Endometrial microvascular endothelial cells (primary cell): ENCODE results near the gene RBM6. TPM values are rescaled to one million over a fixed set of nuclear protein-coding genes. Genes with fewer than 3 reads are reported as not detected.
"Not testable (repeated sequence)": the region's sequence is repeated elsewhere in the genome, so short reads cannot be mapped to it uniquely, and the experiment has no call there.

ENCODE experiments used
- in situ Hi-C: cut with HindIII; loops from 2 replicates; pipeline ENCODE4 v1.10.0; 2017; ENCODE audit warnings: low sequenced_read_pairs, low pct_unique_long_range_greater_than_20kb; ENCODE audit errors: inconsistent ontology term
- total RNA-seq: library from RNA; depleted of rRNA; stranded (reverse); fragments of >200 nt; gene quantifications from one replicate; pipeline ENCODE4 v1.2.3, GENCODE V29; 2015; ENCODE audit errors: inconsistent ontology term

RBM6 gene
- total RNA-seq, 1 donor from 2014 or later, result 24.7 TPM

- in situ Hi-C loops, result no loop called here
Measured at GRCh38 chr3:49967291-49967690, 27.3 kb downstream of the RBM6 start.

- in situ Hi-C loops, result no loop called here
Measured at GRCh38 chr3:49968346-49968745, 28.4 kb downstream of the RBM6 start.

- in situ Hi-C loops, result no loop called here
Measured at GRCh38 chr3:49972656-49973055, 32.7 kb downstream of the RBM6 start.

DNA sequence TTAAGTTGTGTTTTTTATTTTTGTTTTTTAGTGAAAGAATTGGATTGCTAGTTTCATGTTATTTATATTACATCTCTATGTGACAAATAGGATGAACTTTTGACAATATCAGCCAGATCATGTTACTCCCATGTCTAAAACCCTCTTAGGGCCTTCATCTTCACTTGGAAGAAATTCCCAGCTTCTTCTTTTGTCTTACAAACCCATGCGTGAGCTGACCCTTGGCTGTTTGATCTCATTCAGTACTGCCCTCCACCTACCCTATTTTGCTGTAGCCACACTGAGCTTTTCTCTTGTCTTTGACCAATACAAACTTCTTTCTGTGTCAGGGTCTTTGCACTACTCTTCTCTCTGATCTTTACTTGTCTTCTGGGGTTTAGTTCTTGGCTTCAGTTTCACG is 37.0 kb downstream of the RBM6 start:
- in situ Hi-C loops, result no loop called here

DNA sequence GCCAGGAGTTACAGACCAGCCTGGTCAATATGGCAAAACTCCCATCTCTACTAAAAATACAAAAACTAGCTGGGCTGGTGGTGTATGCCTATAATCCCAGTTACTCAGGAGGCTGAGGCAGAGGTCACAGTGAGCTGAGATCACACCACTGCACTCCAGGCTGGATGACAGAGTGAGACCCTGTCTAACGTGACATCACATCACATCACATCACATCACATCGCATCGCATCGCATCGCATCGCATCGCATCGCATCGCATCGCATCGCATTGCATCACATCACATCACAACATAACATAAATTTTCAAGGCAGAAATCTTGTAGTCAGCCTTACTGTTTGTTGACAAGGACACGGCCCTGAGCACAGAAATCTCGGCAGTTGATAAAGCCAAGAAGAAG is 44.4 kb downstream of the RBM6 start:
- in situ Hi-C loops, result no loop called here

DNA sequence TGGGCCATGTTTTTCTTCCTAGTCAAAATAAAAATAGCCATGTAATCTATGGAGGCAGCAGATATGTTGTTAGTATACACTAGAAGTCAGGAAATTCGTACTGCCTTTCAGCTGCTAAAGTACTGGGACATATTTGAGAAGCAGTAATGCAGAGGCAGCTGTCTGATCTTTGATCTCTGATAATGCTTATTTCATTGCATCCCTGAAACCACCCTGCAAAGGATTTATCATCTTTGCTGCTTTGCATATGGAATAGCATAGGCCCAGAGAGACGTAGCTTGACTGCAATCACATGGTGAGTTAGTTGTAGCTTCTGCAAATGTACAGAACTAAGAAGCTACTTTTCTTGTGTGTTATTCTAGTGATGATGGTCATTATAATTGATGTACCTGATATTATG is 52.4 kb downstream of the RBM6 start:
- in situ Hi-C loops, result no loop called here

GRCh38 chr3:49994476-49994875 is 54.5 kb downstream of the RBM6 start:
- in situ Hi-C loops, result no loop called here

DNA sequence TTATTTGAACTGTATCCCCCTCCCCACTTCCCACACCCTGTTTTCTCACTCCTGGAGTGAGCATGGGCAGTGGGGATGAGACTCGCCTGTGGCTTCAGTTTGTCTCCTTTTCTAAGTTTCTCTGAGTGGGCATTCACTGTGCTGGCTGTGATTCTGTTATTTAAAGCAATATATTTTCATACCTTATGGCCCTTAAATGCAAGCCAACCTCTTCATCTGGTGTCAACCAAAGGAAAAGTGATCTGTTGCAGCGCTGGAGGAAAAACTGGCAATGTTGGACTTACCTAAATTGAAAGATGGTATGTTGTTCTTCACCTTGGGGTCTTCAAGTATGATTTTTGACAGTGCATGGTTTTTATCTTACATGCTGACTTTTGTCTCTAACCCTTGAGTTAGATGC is 56.1 kb downstream of the RBM6 start:
- in situ Hi-C loops, result no loop called here

DNA sequence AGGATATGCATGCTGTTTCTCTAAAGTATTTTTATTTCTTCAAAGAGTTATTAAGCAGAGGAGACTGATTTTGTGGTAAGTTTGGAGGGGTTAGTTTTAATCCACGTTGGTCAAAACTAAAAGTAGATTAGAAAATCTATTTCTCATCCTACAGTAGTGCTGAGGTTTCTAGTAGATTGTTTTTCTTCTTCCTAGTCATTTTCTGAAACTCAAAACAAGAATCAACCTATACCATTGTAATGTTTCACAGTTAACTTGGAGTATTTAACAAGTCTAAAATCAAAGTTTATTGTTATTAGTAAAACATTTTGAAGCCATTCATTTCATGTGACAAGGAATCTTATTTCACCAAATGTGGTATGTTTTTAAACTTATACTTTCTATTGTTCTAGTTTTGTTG is 57.9 kb downstream of the RBM6 start:
- in situ Hi-C loops, result no loop called here

- in situ Hi-C loops, result no loop called here
Measured at GRCh38 chr3:49998326-49998725, 58.4 kb downstream of the RBM6 start.

DNA sequence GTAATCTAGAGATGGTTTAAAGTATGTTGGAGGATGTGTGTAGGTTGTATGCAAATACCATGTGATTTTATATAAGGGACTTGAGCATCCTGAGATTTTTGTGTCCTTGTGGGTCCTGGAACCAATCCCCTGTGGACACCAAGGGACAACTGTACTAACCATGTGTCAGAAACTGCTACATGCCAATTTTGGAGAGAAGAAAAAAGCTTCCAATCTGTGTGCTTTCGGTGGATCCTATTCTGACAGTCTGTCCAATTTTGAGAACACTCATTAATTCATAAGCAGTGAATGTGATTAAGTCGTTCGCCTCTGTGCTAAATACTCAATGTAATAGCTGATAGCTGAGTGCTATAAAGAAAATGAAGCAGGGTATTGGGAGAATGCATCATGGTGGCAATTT is 61.6 kb downstream of the RBM6 start:
- in situ Hi-C loops, result no loop called here

DNA sequence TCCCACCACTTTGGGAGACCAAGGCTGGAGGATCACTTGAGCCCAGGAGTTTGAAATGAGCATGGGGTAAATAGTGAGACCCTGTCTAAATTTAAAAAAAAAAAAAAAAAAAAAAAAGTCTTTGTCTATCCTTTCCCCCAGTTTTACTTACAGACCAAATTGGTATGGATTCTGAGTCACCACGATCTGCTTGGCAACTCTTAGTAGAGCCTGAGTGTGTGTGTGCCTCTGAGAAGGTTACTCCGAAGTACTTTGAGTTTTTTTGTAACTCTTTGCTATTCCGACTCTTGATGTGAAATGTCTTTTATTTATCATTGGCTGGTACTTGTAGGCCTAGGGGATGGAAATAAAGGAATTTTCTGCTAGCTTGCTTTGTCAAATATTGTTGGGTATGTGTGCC is 63.3 kb downstream of the RBM6 start:
- in situ Hi-C loops, result no loop called here

- in situ Hi-C loops, result no loop called here
Measured at GRCh38 chr3:50003824-50004223, 63.9 kb downstream of the RBM6 start.

DNA sequence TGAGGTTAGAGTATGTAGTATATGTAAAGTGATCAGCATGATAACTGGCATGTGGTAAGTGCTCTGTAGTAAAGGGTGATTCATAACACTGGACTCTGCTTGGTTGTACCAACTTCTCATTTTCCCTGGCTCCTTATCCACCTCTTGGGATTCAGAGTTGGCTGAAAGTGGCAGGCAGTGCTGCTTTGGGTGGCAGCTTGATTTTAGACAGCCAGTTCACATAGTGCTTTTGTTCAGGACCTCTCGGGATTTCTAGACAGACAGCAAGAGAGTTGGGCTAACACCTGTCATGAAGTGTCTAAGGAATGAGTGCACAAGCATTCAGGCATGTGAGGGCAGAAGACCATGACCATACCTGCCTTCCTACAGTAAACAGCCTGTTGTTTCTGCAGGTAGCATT is 69.0 kb downstream of the RBM6 start:
- in situ Hi-C loops, result no loop called here

- in situ Hi-C loops, result no loop called here
Measured at GRCh38 chr3:50010959-50011358, 71.0 kb downstream of the RBM6 start.

GRCh38 chr3:50015918-50016317 is 76.0 kb downstream of the RBM6 start:
- in situ Hi-C loops, result no loop called here

DNA sequence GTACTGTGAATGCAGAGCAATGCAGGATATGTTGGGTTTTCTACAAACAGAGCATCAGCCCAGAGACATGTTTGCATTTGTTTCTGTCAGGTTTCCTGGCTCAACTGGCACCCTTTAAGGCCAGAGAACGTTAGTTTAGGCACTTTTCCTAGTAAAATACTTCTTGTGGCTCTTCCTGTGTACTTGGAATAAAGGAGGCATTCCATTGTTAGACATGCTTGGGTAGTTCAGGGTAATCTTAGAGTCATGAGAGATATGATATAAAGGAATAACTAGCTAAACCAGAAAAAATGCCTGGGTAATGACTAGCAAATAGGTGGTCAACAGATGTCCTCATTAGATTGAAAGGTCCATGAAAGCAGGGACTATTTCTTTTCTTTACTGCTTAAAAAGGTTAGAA is 88.4 kb downstream of the RBM6 start:
- in situ Hi-C loops, result no loop called here

DNA sequence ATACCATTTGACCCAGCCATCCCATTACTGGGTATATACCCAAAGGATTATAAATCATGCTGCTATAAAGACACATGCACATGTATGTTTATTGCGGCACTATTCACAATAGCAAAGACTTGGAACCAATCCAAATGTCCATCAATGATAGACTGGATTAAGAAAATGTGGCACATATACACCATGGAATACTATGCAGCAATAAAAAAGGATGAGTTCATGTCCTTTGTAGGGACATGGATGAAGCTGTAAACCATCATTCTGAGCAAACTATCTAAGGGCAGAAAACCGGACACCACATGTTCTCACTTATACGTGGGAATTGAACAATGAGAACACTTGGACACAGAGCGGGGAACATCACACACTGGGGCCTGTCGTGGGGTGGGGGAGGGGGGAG is 91.3 kb downstream of the RBM6 start:
- in situ Hi-C loops, result not testable (repeated sequence)

DNA sequence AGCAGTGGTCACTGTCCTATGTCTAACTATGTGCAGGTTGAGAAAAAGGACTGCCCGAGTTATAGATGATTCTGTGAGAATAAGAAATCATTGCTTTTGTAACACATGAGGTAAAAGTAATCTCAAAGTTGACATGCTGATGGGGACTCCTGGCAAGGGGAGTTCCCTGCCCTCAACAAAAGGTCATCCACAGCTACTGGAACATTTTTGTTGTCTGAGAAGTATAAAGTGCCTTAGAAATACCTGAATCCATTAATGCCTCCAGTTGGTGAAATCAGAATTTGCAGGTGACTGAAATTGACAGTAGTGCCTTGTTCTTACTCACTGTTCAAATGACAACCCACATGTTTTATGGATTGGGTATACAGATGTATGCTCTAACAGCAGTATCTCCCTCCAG is 105.0 kb downstream of the RBM6 start:
- in situ Hi-C loops, result no loop called here

- in situ Hi-C loops, result no loop called here
Measured at GRCh38 chr3:50047426-50047825, 107.5 kb downstream of the RBM6 start.

GRCh38 chr3:50050361-50050760 is 110.4 kb downstream of the RBM6 start:
- in situ Hi-C loops, result no loop called here

- in situ Hi-C loops, result no loop called here
Measured at GRCh38 chr3:50057756-50058155, 117.8 kb downstream of the RBM6 start.
